Measurements from ENCODE around the gene SYNGR1. TPM values are rescaled to one million over a fixed set of nuclear protein-coding genes. Genes with fewer than 3 reads are reported as not detected.

SYNGR1 gene
- total and polyA plus RNA-seq, 2 of the 8 experiments (the other 6 are each of a cell fraction or from before 2014, with no cell fraction given) = 32.5 to 84.7 TPM

DNA sequence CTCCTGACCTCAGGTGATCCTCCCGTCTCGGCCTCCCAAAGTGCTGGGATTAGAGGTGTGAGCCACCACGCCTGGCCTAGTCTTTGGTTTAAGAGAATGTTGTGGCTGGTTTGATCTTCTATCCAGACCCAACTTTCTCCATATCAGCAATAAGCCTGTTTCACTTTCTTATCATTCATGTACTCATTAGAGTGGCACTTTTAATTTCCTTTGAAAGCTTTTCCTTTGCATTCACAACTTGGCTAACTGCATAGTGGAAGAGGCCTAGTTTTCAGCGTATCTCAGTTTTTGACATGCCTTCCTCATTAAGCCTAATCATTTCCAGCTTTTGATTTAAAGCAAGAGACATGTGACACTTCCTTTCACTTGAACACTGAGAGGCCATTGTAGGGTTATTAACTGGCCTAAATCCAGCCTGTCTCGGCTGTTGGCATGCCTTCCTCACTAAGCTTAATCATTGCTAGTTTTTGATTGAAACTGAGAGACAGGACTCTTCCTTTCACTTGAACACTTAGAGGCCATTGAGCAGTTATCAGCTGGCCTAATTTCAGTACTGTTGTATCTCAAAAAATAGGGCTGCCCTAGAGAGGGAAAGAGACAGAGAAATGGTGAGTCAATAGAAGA is 17.2 kb upstream of the SYNGR1 start:
- Histone ChIP-seq H3K36me3 (ENCODE audit: control insufficient read depth in 2 of 4, insufficient read depth in 4 of 4, low read length in 3 of 4) (no peaks in the 10 kb centered on the region), H2BK5ac (ENCODE audit: low read depth, low read length) (no peak overlapping the region), H3K23me2 (ENCODE audit: low read depth, low read length) (no peaks in the 10 kb centered on the region), H3K27me3 (replicated peaks in 1 of 4; ENCODE audit: control insufficient read depth in 3 of 4, extremely low read depth in 1 of 4, insufficient read depth in 3 of 4, low read length in 3 of 4) (no peaks in the 10 kb centered on the region), H3K9ac (replicated peaks in 1 of 4; ENCODE audit: extremely low read depth in 1 of 4, low read depth in 3 of 4, low read length in 3 of 4) (no peak overlapping the region), H4K20me1 (replicated peaks in 1 of 2; ENCODE audit: control insufficient read depth in 1 of 2, insufficient read depth in 2 of 2, low read length in 2 of 2) (peaks cover 0 to 2% of the 10 kb centered on the region in 2 experiments), H3K27ac (ENCODE audit: low read depth, low read length) (no peak overlapping the region), H3K56ac (replicated peaks; ENCODE audit: insufficient read length, low read depth, low read length) (no peak overlapping the region), H3K4me3 (ENCODE audit: extremely low read depth in 1 of 4, insufficient read depth in 2 of 4, low read depth in 3 of 4, low read length in 4 of 4) (no peak overlapping the region), H3K9me3 (ENCODE audit: insufficient read depth in 2 of 2, low read depth in 1 of 2, low read length in 1 of 2) (no peaks in the 10 kb centered on the region), H4K8ac (ENCODE audit: extremely low read depth, insufficient read depth, low read length) (no peak overlapping the region), H2BK20ac (ENCODE audit: low read length) (no peak overlapping the region), H2AK5ac (ENCODE audit: low read depth, low read length) (no peak overlapping the region), H2BK120ac (replicated peaks; ENCODE audit: low read depth, low read length) (no peak overlapping the region), H3K4me2 (ENCODE audit: insufficient read depth in 1 of 2, low read depth in 2 of 2, low read length in 2 of 2) (no peak overlapping the region), H3K79me1 (ENCODE audit: low read depth, low read length) (no peaks in the 10 kb centered on the region), H3K14ac (ENCODE audit: insufficient read length) (no peak overlapping the region), H4K5ac (ENCODE audit: insufficient read length, low read depth, low read length) (no peak overlapping the region), H3K4ac (replicated peaks; ENCODE audit: insufficient read length, low read depth, low read length) (no peak overlapping the region), H2AFZ (ENCODE audit: low read length) (no peak overlapping the region), H2BK15ac (ENCODE audit: low read length) (no peak overlapping the region), H3K18ac (ENCODE audit: extremely low read depth, low read length) (no peak overlapping the region), H3K23ac (ENCODE audit: insufficient read length) (no peak overlapping the region), H3K79me2 (ENCODE audit: control insufficient read depth in 1 of 2, insufficient read depth in 2 of 2, low read length in 2 of 2) (no peaks in the 10 kb centered on the region), H2BK12ac (ENCODE audit: low read depth, low read length) (no peak overlapping the region), H4K91ac (replicated peaks; ENCODE audit: insufficient read length, low read length) (no peak overlapping the region), H3K4me1 (replicated peaks in 1 of 4; ENCODE audit: control insufficient read depth in 3 of 4, insufficient read depth in 4 of 4, low read length in 3 of 4) (no peaks in the 10 kb centered on the region)
- DNase-seq (ENCODE audit: low read depth in 1 of 2, low spot score in 2 of 2) (no peak), FAIRE-seq (no peak)
- ChIA-PET CTCF (ENCODE audit: partially characterized antibody) (interaction anchor here (0.6 to 9.3 kb wide), 15 partner anchors 10 to 1862 kb away, joined by 3 to 110 read pairs (median 7); no protein-coding TSS in a partner anchor), POLR2A (ENCODE audit: partially characterized antibody) (interaction anchor here (0.6 to 20.6 kb wide), 5 partner anchors 13 to 187 kb away, joined by 3 to 472 read pairs (median 4); partner anchors contain the start of gene RPL3)
- WGBS, 2 experiments (ENCODE audit: extremely low coverage in 1 of 2, insufficient coverage in 1 of 2, insufficient read length in 1 of 2, insufficient replicate concordance in 2 of 2, low coverage in 1 of 2, low lambda C conversion rate in 2 of 2, missing lambda C conversion rate in 1 of 2) = 96% methylated on average over 5 of the region's 5 CpGs; no CpG with 5 or more reads in 1 of the 2 experiments
- TF ChIP-seq RBBP5 (IDR thresholded peaks at IDR 0.05; ENCODE audit: borderline replicate concordance, low read depth, low read length) (no peak), BCL11A (IDR thresholded peaks at IDR 0.05; ENCODE audit: low read depth in 2 of 2, low read length in 2 of 2) (no peak), TEAD4 (IDR thresholded peaks at IDR 0.05; ENCODE audit: low read depth, low read length) (no peak), GABPA (IDR thresholded peaks at IDR 0.05; ENCODE audit: borderline replicate concordance, insufficient read depth, low read length) (no peak), CHD2 (IDR thresholded peaks at IDR 0.05; ENCODE audit: low read length) (no peak), CREB1 (IDR thresholded peaks at IDR 0.05) (no peak), SUZ12 (IDR thresholded peaks at IDR 0.05; ENCODE audit: low read length) (no peak), ZNF274 (IDR thresholded peaks at IDR 0.05; ENCODE audit: borderline replicate concordance, extremely low read depth, low read length) (no peak), MAFK (IDR thresholded peaks at IDR 0.05; ENCODE audit: low read depth, low read length) (no peak), BRCA1 (IDR thresholded peaks at IDR 0.05; ENCODE audit: low read depth, low read length) (no peak), RNF2 (IDR thresholded peaks at IDR 0.05; ENCODE audit: borderline replicate concordance, low read depth, low read length, missing control alignments, poor library complexity, severe bottlenecking) (no peak), JUND (IDR thresholded peaks at IDR 0.05; ENCODE audit: low read length) (no peak)
- TF ChIP-seq, protein P1, sequence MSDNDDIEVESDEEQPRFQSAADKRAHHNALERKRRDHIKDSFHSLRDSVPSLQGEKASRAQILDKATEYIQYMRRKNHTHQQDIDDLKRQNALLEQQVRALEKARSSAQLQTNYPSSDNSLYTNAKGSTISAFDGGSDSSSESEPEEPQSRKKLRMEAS (IDR thresholded peaks at IDR 0.05) = no peak
